IPS-15b (cell line): Measurements from ENCODE around the gene DBI.

Experiments used
- H3K27me3 ChIP-seq: one replicate; pipeline ENCODE4 v1.6.1; 2013; ENCODE audit warnings: low read length; ENCODE audit not compliant: control insufficient read depth, insufficient read depth
- H3K36me3 ChIP-seq: one replicate; pipeline ENCODE4 v1.6.1; 2013; ENCODE audit warnings: low read length; ENCODE audit not compliant: control insufficient read depth, insufficient read depth
- H3K4me1 ChIP-seq: one replicate; pipeline ENCODE4 v1.6.1; 2013; ENCODE audit warnings: mild to moderate bottlenecking, low read length; ENCODE audit not compliant: control insufficient read depth, insufficient read depth
- H3K4me3 ChIP-seq: one replicate; pipeline ENCODE4 v1.5.1; 2013; ENCODE audit warnings: low read depth, low read length
- H3K9ac ChIP-seq: one replicate; pipeline ENCODE4 v1.6.1; 2013; ENCODE audit warnings: low read depth, mild to moderate bottlenecking, low read length
- H3K9me3 ChIP-seq: one replicate; pipeline ENCODE4 v1.6.1; 2013; ENCODE audit warnings: mild to moderate bottlenecking, low read length; ENCODE audit not compliant: control insufficient read depth, insufficient read depth

The DBI gene

GRCh38 chr2:119366649-119367471 is at the start of gene DBI, which contains the start of gene C2orf76:
Gene DBI (plus strand): TSS chr2:119366977. CDS start chr2:119367052, 75 bp downstream.
Gene C2orf76 (minus strand): TSS chr2:119366834. CDS start chr2:119339959, 26,875 bp downstream.
- peaks cover 3% of the 10 kb centered on the region for H3K4me1 ChIP-seq
- H3K36me3 ChIP-seq, result peaks cover 22% of the 10 kb centered on the region
- H3K27me3 ChIP-seq, result no peaks in the 10 kb centered on the region
- H3K4me3 ChIP-seq, result peak within 1 kb of the TSS; percentile 98
- H3K9ac ChIP-seq, result peak within 1 kb of the TSS; percentile 89
- no peaks in the 10 kb centered on the region for H3K9me3 ChIP-seq

GRCh38 chr2:119317554-119317953 is 49.2 kb upstream of the DBI start:
- H3K9me3 ChIP-seq, result no peaks in the 10 kb centered on the region
- H3K4me1 ChIP-seq, result no peaks in the 10 kb centered on the region
- H3K27me3 ChIP-seq, result no peaks in the 10 kb centered on the region
- no peak overlapping the region for H3K4me3 ChIP-seq
- no peaks in the 10 kb centered on the region for H3K36me3 ChIP-seq
- H3K9ac ChIP-seq, result no peak overlapping the region

GRCh38 chr2:119319593-119319992 is 47.2 kb upstream of the DBI start:
- no peak overlapping the region for H3K9ac ChIP-seq
- no peak overlapping the region for H3K4me3 ChIP-seq
- H3K36me3 ChIP-seq, result no peaks in the 10 kb centered on the region
- H3K4me1 ChIP-seq, result no peaks in the 10 kb centered on the region
- H3K27me3 ChIP-seq, result no peaks in the 10 kb centered on the region
- no peaks in the 10 kb centered on the region for H3K9me3 ChIP-seq

GRCh38 chr2:119323459-119323858 is 43.3 kb upstream of the DBI start:
- H3K27me3 ChIP-seq, result no peaks in the 10 kb centered on the region
- no peak overlapping the region for H3K4me3 ChIP-seq
- H3K36me3 ChIP-seq, result no peaks in the 10 kb centered on the region
- no peak overlapping the region for H3K9ac ChIP-seq
- H3K9me3 ChIP-seq, result no peaks in the 10 kb centered on the region
- H3K4me1 ChIP-seq, result no peaks in the 10 kb centered on the region

- H3K4me1 ChIP-seq, result no peaks in the 10 kb centered on the region
- H3K27me3 ChIP-seq, result no peaks in the 10 kb centered on the region
- H3K9me3 ChIP-seq, result no peaks in the 10 kb centered on the region
- H3K4me3 ChIP-seq, result no peak overlapping the region
- H3K9ac ChIP-seq, result no peak overlapping the region
- H3K36me3 ChIP-seq, result no peaks in the 10 kb centered on the region
Measured at GRCh38 chr2:119324685-119325270, 42.0 kb upstream of the DBI start.

GRCh38 chr2:119326938-119327337 is 39.8 kb upstream of the DBI start:
- no peak overlapping the region for H3K9ac ChIP-seq
- H3K4me3 ChIP-seq, result no peak overlapping the region
- H3K4me1 ChIP-seq, result no peaks in the 10 kb centered on the region
- H3K9me3 ChIP-seq, result no peaks in the 10 kb centered on the region
- no peaks in the 10 kb centered on the region for H3K27me3 ChIP-seq
- no peaks in the 10 kb centered on the region for H3K36me3 ChIP-seq

GRCh38 chr2:119327431-119327830 is 39.3 kb upstream of the DBI start:
- no peaks in the 10 kb centered on the region for H3K4me1 ChIP-seq
- H3K36me3 ChIP-seq, result no peaks in the 10 kb centered on the region
- no peaks in the 10 kb centered on the region for H3K9me3 ChIP-seq
- no peak overlapping the region for H3K4me3 ChIP-seq
- H3K27me3 ChIP-seq, result no peaks in the 10 kb centered on the region
- H3K9ac ChIP-seq, result no peak overlapping the region

GRCh38 chr2:119332953-119333352 is 33.8 kb upstream of the DBI start:
- H3K4me1 ChIP-seq, result no peaks in the 10 kb centered on the region
- no peak overlapping the region for H3K9ac ChIP-seq
- no peaks in the 10 kb centered on the region for H3K27me3 ChIP-seq
- H3K36me3 ChIP-seq, result no peaks in the 10 kb centered on the region
- no peak overlapping the region for H3K4me3 ChIP-seq
- no peaks in the 10 kb centered on the region for H3K9me3 ChIP-seq

- no peaks in the 10 kb centered on the region for H3K36me3 ChIP-seq
- H3K9me3 ChIP-seq, result no peaks in the 10 kb centered on the region
- no peak overlapping the region for H3K4me3 ChIP-seq
- H3K9ac ChIP-seq, result no peak overlapping the region
- H3K4me1 ChIP-seq, result no peaks in the 10 kb centered on the region
- no peaks in the 10 kb centered on the region for H3K27me3 ChIP-seq
Measured at GRCh38 chr2:119333360-119333759, 33.4 kb upstream of the DBI start.

- H3K36me3 ChIP-seq, result no peaks in the 10 kb centered on the region
- no peak overlapping the region for H3K4me3 ChIP-seq
- H3K4me1 ChIP-seq, result no peaks in the 10 kb centered on the region
- H3K9me3 ChIP-seq, result no peaks in the 10 kb centered on the region
- H3K27me3 ChIP-seq, result no peaks in the 10 kb centered on the region
- H3K9ac ChIP-seq, result no peak overlapping the region
Measured at GRCh38 chr2:119333833-119334232, 32.9 kb upstream of the DBI start.

GRCh38 chr2:119337749-119338148 is 29.0 kb upstream of the DBI start:
- Histone ChIP-seq H3K9me3 (no peaks in the 10 kb centered on the region), H3K27me3 (no peaks in the 10 kb centered on the region), H3K4me3 (no peak overlapping the region), H3K4me1 (no peaks in the 10 kb centered on the region), H3K9ac (no peak overlapping the region), H3K36me3 (no peaks in the 10 kb centered on the region)

- Histone ChIP-seq H3K4me1 (no peaks in the 10 kb centered on the region), H3K9me3 (no peaks in the 10 kb centered on the region), H3K27me3 (no peaks in the 10 kb centered on the region), H3K4me3 (no peak overlapping the region), H3K36me3 (no peaks in the 10 kb centered on the region), H3K9ac (no peak overlapping the region)
Measured at GRCh38 chr2:119338272-119338671, 28.5 kb upstream of the DBI start.
